ENCODE results near the gene HS3ST3A1.

DNA sequence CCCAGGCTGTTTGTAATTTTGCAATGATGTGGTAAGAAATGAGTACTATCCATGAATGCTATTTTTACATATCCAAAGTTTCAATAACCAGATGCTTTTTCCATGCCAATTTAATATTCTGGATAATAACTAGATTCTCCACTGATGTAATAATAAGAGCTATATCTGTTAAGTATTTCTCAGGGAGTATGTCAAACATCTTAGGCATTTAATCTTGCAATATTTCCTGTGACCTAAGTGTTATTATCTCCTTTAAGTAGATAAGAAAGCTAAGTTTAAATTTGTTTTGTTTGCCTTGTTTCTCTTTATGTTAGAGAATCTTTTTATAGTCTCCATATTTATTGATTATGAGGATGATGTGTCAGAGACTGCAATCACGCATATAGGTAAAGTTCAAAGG lies 32.3 kb upstream of the HS3ST3A1 start:
- TF ChIP-seq CTCF (IDR thresholded peaks at IDR 0.05; ENCODE audit: low read length) (no peak), EZH2 (IDR thresholded peaks at IDR 0.05; ENCODE audit: borderline replicate concordance, low read length) (no peak)
